Thymus (tissue), 14 donors: ENCODE data around the gene CDH10. TPM values are rescaled to one million over a fixed set of nuclear protein-coding genes. Genes with fewer than 3 reads are reported as not detected.

Source experiments
- DNase-seq, 9 donors: peaks; one replicate each; pipeline ENCODE4 v3.0.0-alpha.2; 2013; ENCODE audit warnings: low spot score in 9 of 9, low read depth in 6 of 9, missing footprints in 1 of 9
- H3K27ac ChIP-seq, 2 donors: one replicate each; pipeline ENCODE4 v1.5.1; 2013; ENCODE audit warnings: control low read depth in 1 of 2, low read depth in 1 of 2, low read length in 1 of 2, mild to moderate bottlenecking in 1 of 2, moderate library complexity in 1 of 2
- H3K27me3 ChIP-seq, 2 donors: one replicate each; pipeline ENCODE4 v1.5.1; 2013; ENCODE audit warnings: low read length in 1 of 2; ENCODE audit not compliant: control insufficient read depth in 2 of 2, insufficient read depth in 1 of 2
- H3K36me3 ChIP-seq, 2 donors: one replicate each; pipeline ENCODE4 v1.5.1; 2013; ENCODE audit warnings: low read length in 1 of 2, mild to moderate bottlenecking in 1 of 2, moderate library complexity in 1 of 2; ENCODE audit not compliant: control insufficient read depth in 2 of 2, insufficient read depth in 2 of 2
- H3K4me1 ChIP-seq, 2 donors: one replicate each; pipeline ENCODE4 v1.5.1; 2013; ENCODE audit warnings: low read length in 2 of 2; ENCODE audit not compliant: control insufficient read depth in 2 of 2, insufficient read depth in 2 of 2
- H3K4me3 ChIP-seq, 2 donors: one replicate each; pipeline ENCODE4 v1.5.1; 2013; ENCODE audit warnings: low read length in 2 of 2, control low read depth in 1 of 2, mild to moderate bottlenecking in 1 of 2
- H3K9me3 ChIP-seq, 2 donors: one replicate each; pipeline ENCODE4 v1.5.1; 2013; ENCODE audit warnings: low read length in 1 of 2, mild to moderate bottlenecking in 1 of 2; ENCODE audit not compliant: control insufficient read depth in 2 of 2, insufficient read depth in 1 of 2
- WGBS: extraction: QIAGEN DNeasy Blood & Tissue Kit; methylation state at CpG from one replicate; pipeline ENCODE4 v1.1.7; 2013; 5-methylcytosine and 5-hydroxymethylcytosine counted together
- long read RNA-seq, 10 donors: transcript quantifications; one replicate each; lab custom pipeline, GENCODE V29; 2026
- polyA plus RNA-seq: library from polyadenylated mRNA; stranded (reverse); fragments of 200-250 nt; gene quantifications from one replicate; pipeline ENCODE4 v1.2.3, GENCODE V29; 2013
- total RNA-seq: library from RNA; stranded (reverse); fragments of 120-200 nt; gene quantifications from one replicate; pipeline ENCODE4 v1.2.4, GENCODE V29; 2013
- donor health status: healthy.

Gene CDH10
- total RNA-seq: 0.05 TPM
- 0.02 TPM for polyA plus RNA-seq
- long read RNA-seq, donor 1: 0 reads
- long read RNA-seq, donor 2: 0 reads
- long read RNA-seq, donor 3: 0 reads
- long read RNA-seq, donor 4: 0 reads
- long read RNA-seq, donor 5: 0 reads
- long read RNA-seq, donor 6: 0 reads
- long read RNA-seq, donor 7: 0 reads
- long read RNA-seq, donor 8: 0 reads
- long read RNA-seq, donor 9: 0 reads
- long read RNA-seq, donor 10: 0 reads

DNA sequence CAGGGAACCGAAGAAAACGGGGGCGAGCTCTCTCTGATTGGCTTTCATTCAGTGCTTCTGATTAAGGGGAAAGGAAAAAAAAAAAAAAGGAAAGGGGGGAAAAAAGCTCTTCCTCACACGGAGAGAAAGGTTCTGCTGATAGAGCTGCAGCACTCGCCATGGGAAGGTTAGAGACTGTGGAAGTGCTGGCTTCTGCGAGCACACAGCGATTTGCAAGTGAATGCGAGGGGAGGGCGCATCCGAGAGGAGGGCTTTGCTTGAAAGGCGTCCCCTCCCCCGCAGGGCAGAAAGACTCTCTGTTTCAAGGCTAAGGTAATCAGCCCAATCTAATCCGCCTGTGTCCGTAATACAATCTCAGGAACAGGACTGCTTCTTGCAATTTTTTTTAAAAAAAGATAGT, at the start of gene CDH10:
TSS of gene CDH10 (minus strand) at position 218 of the 400 bp plus-strand sequence. CDS start 51,488 bp downstream, outside the sequence.
- H3K27me3 ChIP-seq: no peaks in the 10 kb centered on the region
- WGBS: 2% methylated on average over 14 of the region's 14 CpGs
- H3K9me3 ChIP-seq: no peaks in the 10 kb centered on the region
- H3K36me3 ChIP-seq: no peaks in the 10 kb centered on the region
- no peak within 1 kb of the TSS for H3K4me3 ChIP-seq
- H3K27ac ChIP-seq: no peak within 1 kb of the TSS
- peak in 3 of 9 donors; percentile 4 to 15 (median 10) for DNase-seq
- no peaks in the 10 kb centered on the region for H3K4me1 ChIP-seq

DNA sequence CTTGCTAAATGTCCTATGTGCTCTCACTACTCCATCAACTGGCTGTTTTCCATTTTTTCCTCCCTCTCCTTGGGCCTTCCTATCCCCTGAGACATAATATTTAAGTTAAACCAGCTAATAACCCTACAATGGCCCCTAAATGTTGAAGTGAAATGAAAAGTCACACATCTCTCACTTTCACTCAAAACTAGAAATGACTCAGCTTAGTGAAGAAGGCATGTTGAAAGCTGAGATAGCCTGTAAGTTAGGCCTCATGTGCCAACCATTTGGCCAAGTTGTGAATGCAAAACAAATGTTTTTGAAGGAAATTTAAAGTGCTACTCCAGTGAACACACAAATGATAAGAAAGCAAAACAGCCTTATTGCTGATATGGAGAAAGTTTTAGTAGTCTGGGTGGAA, 48.8 kb upstream of the CDH10 start:
- Histone ChIP-seq H3K9me3 (no peaks in the 10 kb centered on the region), H3K4me3 (no peak overlapping the region), H3K36me3 (no peaks in the 10 kb centered on the region), H3K27ac (no peak overlapping the region), H3K27me3 (no peaks in the 10 kb centered on the region), H3K4me1 (no peaks in the 10 kb centered on the region)
- DNase-seq: no peak

DNA sequence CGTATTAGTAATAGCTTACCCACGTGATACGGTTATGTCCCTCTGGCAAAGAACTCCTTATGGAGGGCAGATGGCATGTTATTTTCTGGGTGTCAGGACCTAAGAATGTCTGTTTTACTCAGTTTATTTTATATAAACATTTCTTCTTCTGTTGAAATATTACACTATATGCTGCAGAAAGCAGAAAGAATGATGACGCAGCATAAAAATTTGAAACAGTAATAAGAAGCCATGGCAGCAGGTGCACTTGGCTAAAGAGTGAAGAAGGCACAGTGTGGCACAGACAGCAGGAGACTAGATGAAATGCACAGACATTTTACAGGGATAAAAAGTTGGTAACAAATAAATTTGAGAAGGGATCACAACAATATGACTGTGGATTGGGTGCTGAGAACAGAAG, 46.3 kb upstream of the CDH10 start:
- H3K4me1 ChIP-seq: no peaks in the 10 kb centered on the region
- H3K9me3 ChIP-seq: peaks cover 4 to 17% of the 10 kb centered on the region in 2 donors
- WGBS: 98% methylated on average over 4 of the region's 4 CpGs
- H3K27me3 ChIP-seq: no peaks in the 10 kb centered on the region
- no peak overlapping the region for H3K27ac ChIP-seq
- no peaks in the 10 kb centered on the region for H3K36me3 ChIP-seq
- no peak overlapping the region for H3K4me3 ChIP-seq
- DNase-seq: no peak

DNA sequence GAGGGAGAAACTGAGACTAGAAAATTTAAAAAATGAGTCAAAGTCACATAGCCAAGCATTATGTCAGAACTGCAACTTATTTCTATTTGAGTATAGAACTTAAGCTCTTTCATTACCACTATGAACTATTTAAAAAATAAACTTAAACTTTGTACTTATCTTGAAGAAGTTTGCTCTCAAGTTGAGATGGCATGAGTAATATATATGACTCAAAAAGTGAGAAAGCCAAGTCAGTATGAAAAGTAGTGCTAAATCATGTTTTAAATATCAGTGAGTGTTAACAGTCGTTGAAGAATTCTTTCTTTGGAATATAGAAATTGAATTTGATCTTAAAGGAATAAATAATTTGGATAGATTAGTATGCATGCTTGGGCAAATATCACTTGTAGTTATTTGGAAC, 36.3 kb upstream of the CDH10 start:
- no peak overlapping the region for H3K4me3 ChIP-seq
- H3K4me1 ChIP-seq: no peaks in the 10 kb centered on the region
- DNase-seq: no peak
- H3K27ac ChIP-seq: no peak overlapping the region
- H3K36me3 ChIP-seq: no peaks in the 10 kb centered on the region
- WGBS: 82% methylated on average over 1 of the region's 1 CpG
- peaks cover 0 to 6% of the 10 kb centered on the region in 2 donors for H3K9me3 ChIP-seq
- no peaks in the 10 kb centered on the region for H3K27me3 ChIP-seq

DNA sequence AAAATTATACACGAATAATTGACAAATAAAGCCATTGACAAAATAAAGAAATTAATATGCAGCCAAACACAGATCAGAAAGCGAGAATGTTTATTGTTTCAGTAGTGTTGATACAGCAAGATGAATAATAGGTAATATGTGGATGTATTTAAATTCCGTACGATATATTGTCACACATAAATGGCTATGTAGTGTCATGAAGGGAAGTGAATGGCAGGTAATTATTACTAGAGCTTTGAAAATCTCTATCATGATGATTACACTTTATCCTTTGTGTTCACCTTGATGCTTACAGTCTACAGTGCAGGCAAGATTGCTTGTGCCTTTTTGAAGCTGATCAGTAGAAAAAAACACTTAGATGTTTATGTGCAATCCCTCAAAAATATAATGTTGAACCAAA, 23.3 kb upstream of the CDH10 start:
- Histone ChIP-seq H3K27ac (no peak overlapping the region), H3K4me1 (no peaks in the 10 kb centered on the region), H3K36me3 (no peaks in the 10 kb centered on the region), H3K9me3 (no peaks in the 10 kb centered on the region), H3K4me3 (no peak overlapping the region), H3K27me3 (no peaks in the 10 kb centered on the region)
- 94% methylated on average over 4 of the region's 4 CpGs for WGBS
- DNase-seq: no peak

DNA sequence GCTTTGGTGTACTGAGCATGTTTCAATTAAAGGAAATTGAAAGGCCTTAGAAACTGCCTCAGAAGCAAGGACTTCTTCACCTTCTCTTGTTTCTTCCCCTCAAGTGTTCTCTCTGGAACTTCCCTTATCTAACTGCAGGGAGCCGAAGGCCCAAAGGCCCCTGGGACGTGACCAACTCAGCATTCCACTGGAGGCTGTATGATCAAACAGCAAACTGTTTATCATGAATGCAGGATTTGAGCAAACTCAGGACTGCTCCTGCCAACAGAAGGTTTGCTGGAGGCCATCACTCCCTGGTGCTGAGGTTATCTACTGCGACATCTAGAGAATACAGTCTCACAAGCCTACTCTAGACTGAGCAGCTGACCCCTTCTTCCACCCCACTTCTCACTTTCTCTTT, 4.8 kb upstream of the CDH10 start:
- WGBS: 94% methylated on average over 3 of the region's 3 CpGs
- Histone ChIP-seq H3K27ac (no peak overlapping the region), H3K4me3 (no peak overlapping the region), H3K27me3 (no peaks in the 10 kb centered on the region), H3K4me1 (no peaks in the 10 kb centered on the region), H3K36me3 (no peaks in the 10 kb centered on the region), H3K9me3 (no peaks in the 10 kb centered on the region)
- DNase-seq: no peak

DNA sequence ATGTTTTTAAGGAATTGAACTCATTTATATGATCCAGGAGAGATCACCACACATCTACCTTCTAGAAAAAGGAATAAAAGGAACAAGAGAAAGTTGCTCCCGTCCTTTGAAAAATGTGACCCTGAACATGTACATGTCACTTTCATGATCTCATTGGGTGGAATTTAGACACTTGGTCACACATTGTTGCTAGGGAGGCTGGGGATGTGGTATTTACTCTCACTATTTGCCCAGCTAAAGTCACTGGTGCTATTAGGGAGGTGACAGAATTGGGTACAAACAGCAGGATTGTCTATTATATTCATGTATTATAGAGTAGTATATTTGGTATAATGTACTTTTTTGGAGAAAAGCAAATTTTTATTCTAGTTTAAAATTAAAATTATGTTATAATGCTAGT, 2.1 kb upstream of the CDH10 start:
- DNase-seq: no peak
- WGBS: 97% methylated on average over 1 of the region's 1 CpG
- no peaks in the 10 kb centered on the region for H3K27me3 ChIP-seq

DNA sequence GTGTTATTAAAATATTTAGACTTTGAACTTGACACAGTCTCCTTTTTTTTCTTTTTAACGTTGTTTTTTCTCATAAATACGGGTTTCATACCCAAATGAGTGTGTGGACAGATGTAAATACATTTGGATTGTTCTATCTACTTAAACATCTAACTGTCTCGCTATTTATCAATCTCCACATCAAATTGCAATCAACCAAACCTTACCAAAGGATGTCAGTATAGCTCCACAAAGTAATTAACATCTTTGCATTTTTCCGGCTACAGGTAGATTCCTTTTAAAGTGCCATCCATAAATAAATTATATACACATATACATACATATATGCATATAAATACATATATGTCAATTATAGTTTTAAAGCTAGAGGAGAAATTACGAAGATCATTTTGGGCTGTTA, 705 bp upstream of the CDH10 start:
- H3K4me3 ChIP-seq: no peak overlapping the region
- no peaks in the 10 kb centered on the region for H3K9me3 ChIP-seq
- H3K36me3 ChIP-seq: no peaks in the 10 kb centered on the region
- no peak for DNase-seq
- 78% methylated on average over 5 of the region's 5 CpGs for WGBS
- no peak overlapping the region for H3K27ac ChIP-seq
- no peaks in the 10 kb centered on the region for H3K27me3 ChIP-seq
- no peaks in the 10 kb centered on the region for H3K4me1 ChIP-seq

More for the DNA sequence above, 2.1 kb upstream of the CDH10 start:
- no peak overlapping the region for H3K4me3 ChIP-seq
- H3K4me1 ChIP-seq: no peaks in the 10 kb centered on the region
- H3K36me3 ChIP-seq: no peaks in the 10 kb centered on the region
- no peak overlapping the region for H3K27ac ChIP-seq
- H3K9me3 ChIP-seq: no peaks in the 10 kb centered on the region

DNA sequence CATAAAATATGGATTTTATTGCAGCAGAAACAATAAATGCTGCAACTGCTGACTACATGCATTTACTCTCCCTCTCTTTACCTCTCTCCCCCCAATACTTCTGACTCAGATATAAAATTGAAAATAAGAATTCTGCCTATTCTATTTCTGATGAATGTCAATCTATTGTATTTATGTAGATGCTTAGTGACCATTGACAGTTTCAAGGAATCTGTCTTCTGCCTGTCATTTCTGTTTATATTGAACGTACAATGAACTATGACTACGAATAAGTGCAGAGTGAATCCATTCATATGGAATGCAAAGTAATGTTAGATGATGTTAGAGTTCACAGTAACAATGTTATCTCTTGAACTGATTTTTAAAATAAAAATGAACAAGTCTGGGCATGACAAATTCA, 898 bp downstream of the CDH10 start:
- 90% methylated on average over 2 of the region's 2 CpGs for WGBS
- H3K27me3 ChIP-seq: no peaks in the 10 kb centered on the region
- H3K9me3 ChIP-seq: no peaks in the 10 kb centered on the region
- DNase-seq: no peak
- no peak overlapping the region for H3K27ac ChIP-seq
- H3K36me3 ChIP-seq: no peaks in the 10 kb centered on the region
- no peak overlapping the region for H3K4me3 ChIP-seq
- H3K4me1 ChIP-seq: no peaks in the 10 kb centered on the region

DNA sequence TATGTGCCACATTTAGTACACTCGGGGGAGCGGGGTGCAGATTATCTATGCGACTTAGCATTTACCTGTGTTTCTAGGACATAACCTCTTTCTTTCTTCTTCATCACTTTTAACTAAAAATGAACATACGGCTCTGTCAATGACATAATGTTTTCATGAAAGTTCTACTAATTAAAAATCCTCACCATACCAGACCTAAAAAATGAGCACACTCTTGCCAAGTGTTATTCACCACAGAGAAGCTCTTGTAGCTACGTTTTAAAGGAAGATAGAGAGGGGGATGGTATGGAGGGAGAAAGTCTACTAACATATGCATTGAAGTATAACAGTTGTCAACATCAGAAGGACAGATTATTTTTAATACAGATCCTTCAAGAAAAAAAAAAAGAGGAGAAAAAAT, 1.6 kb downstream of the CDH10 start:
- H3K27ac ChIP-seq: no peak overlapping the region
- WGBS: 71% methylated on average over 5 of the region's 5 CpGs
- H3K36me3 ChIP-seq: no peaks in the 10 kb centered on the region
- DNase-seq: no peak
- no peaks in the 10 kb centered on the region for H3K27me3 ChIP-seq
- no peak overlapping the region for H3K4me3 ChIP-seq
- no peaks in the 10 kb centered on the region for H3K4me1 ChIP-seq
- no peaks in the 10 kb centered on the region for H3K9me3 ChIP-seq
